SIG-M5 treated with dmso at 0.1 percent for 504 hours (cell line): ENCODE results near the gene HHATL.
A peak's percentile ranks its signal among the peaks of the same experiment; 100 is the strongest.

Experiments
- DNase-seq: peaks from one replicate; lab custom pipeline; 2025; ENCODE audit not compliant: unreplicated experiment; lab: John Stamatoyannopoulos, UW

HHATL gene

GRCh38 chr3:42666577-42666998 lies 36.0 kb downstream of the HHATL start:
- no peak for DNase-seq

- no peak for DNase-seq
These were observed 36.6 kb downstream of the HHATL start for GRCh38 chr3:42666022-42666421.

- no peak for DNase-seq
These were observed 37.3 kb downstream of the HHATL start for GRCh38 chr3:42665050-42665878.

- DNase-seq: no peak
These were observed 38.2 kb downstream of the HHATL start for GRCh38 chr3:42664438-42664803.

- DNase-seq: no peak
These were observed 38.8 kb downstream of the HHATL start for GRCh38 chr3:42663581-42664437.

GRCh38 chr3:42662813-42663535 lies 39.6 kb downstream of the HHATL start:
- no peak for DNase-seq

- DNase-seq: no peak
These were observed 40.4 kb downstream of the HHATL start for GRCh38 chr3:42662037-42662812.

- DNase-seq: no peak
These were observed 41.0 kb downstream of the HHATL start for GRCh38 chr3:42661593-42662022.

GRCh38 chr3:42660898-42661297 lies 41.7 kb downstream of the HHATL start:
- DNase-seq: peak; percentile 22

GRCh38 chr3:42660131-42660715 lies 42.4 kb downstream of the HHATL start:
- no peak for DNase-seq

- no peak for DNase-seq
These were observed 43.0 kb downstream of the HHATL start for GRCh38 chr3:42659451-42660130.

- DNase-seq: no peak
These were observed 43.7 kb downstream of the HHATL start for GRCh38 chr3:42658771-42659390.

GRCh38 chr3:42658091-42658770 lies 44.4 kb downstream of the HHATL start:
- DNase-seq: no peak

GRCh38 chr3:42657675-42658074 lies 44.9 kb downstream of the HHATL start:
- no peak for DNase-seq

- DNase-seq: no peak
These were observed 45.7 kb downstream of the HHATL start for GRCh38 chr3:42656680-42657610.

GRCh38 chr3:42655980-42656679 lies 46.5 kb downstream of the HHATL start:
- no peak for DNase-seq

- no peak for DNase-seq
These were observed 47.2 kb downstream of the HHATL start for GRCh38 chr3:42655331-42655888.
